Mesendoderm (in vitro differentiated cells): ENCODE measurements around the gene GSKIP.
A peak's percentile ranks its signal among the peaks of the same experiment; 100 is the strongest.

ENCODE experiments used
- DNase-seq: peaks from one replicate; pipeline ENCODE4 v3.0.0; 2013
- H2AK5ac ChIP-seq: 2 replicates; pipeline ENCODE4 v1.6.1; 2013; ENCODE audit warnings: low read length, inconsistent platforms
- H2BK120ac ChIP-seq: 2 replicates; pipeline ENCODE4 v1.6.1; 2013; ENCODE audit warnings: low read depth, mild to moderate bottlenecking, low read length, moderate library complexity, mixed read lengths
- H2BK15ac ChIP-seq: replicated peaks from 2 replicates; pipeline ENCODE4 v1.6.1; 2013; ENCODE audit warnings: low read depth, mild to moderate bottlenecking, moderate library complexity
- H2BK5ac ChIP-seq: 2 replicates; pipeline ENCODE4 v1.6.1; 2013; ENCODE audit warnings: low read length, inconsistent platforms
- H3K18ac ChIP-seq: 2 replicates; pipeline ENCODE4 v1.6.1; 2013; ENCODE audit warnings: mild to moderate bottlenecking, low read length, mixed read lengths
- H3K23ac ChIP-seq: one replicate; pipeline ENCODE4 v1.6.1; 2013; ENCODE audit warnings: low read length
- H3K27ac ChIP-seq: 2 replicates; pipeline ENCODE4 v1.5.1; 2013; ENCODE audit warnings: low read depth, mild to moderate bottlenecking, inconsistent platforms, low read length, moderate library complexity
- H3K27me3 ChIP-seq: 2 replicates; pipeline ENCODE4 v1.6.1; 2013; ENCODE audit warnings: low read length, control low read depth, mild to moderate bottlenecking, inconsistent platforms; ENCODE audit not compliant: insufficient read depth, poor library complexity
- H3K36me3 ChIP-seq: 2 replicates; pipeline ENCODE4 v1.6.1; 2013; ENCODE audit warnings: low read length, inconsistent platforms; ENCODE audit not compliant: control insufficient read depth, insufficient read depth
- H3K4ac ChIP-seq: one replicate; pipeline ENCODE4 v1.6.1; 2013; ENCODE audit warnings: low read depth, mild to moderate bottlenecking, low read length, moderate library complexity
- H3K4me1 ChIP-seq: 2 replicates; pipeline ENCODE4 v1.6.1; 2013; ENCODE audit warnings: low read depth, low read length, inconsistent platforms; ENCODE audit not compliant: control insufficient read depth
- H3K4me2 ChIP-seq: 2 replicates; pipeline ENCODE4 v1.6.1; 2013; ENCODE audit warnings: low read length
- H3K4me3 ChIP-seq: 2 replicates; pipeline ENCODE4 v1.5.1; 2013; ENCODE audit warnings: mild to moderate bottlenecking, low read length
- H3K56ac ChIP-seq: one replicate; pipeline ENCODE4 v1.6.1; 2013; ENCODE audit warnings: low read length
- H3K79me1 ChIP-seq: 2 replicates; pipeline ENCODE4 v1.6.1; 2013; ENCODE audit warnings: low read length, inconsistent platforms
- H3K79me2 ChIP-seq: 2 replicates; pipeline ENCODE4 v1.6.1; 2013; ENCODE audit warnings: mild to moderate bottlenecking, low read length; ENCODE audit not compliant: control insufficient read depth, insufficient read depth
- H3K9ac ChIP-seq: 2 replicates; pipeline ENCODE4 v1.6.1; 2013; ENCODE audit warnings: low read length, inconsistent platforms
- H4K5ac ChIP-seq: one replicate; pipeline ENCODE4 v1.6.1; 2013; ENCODE audit warnings: low read length
- H4K8ac ChIP-seq: one replicate; pipeline ENCODE4 v1.6.1; 2013; ENCODE audit warnings: low read depth, mild to moderate bottlenecking, control low read depth, low read length, moderate library complexity
- WGBS: extraction: QIAGEN DNeasy Blood & Tissue Kit; methylation state at CpG from one replicate; pipeline ENCODE4 v1.1.7; 2013; ENCODE audit warnings: low lambda C conversion rate, missing lambda C conversion rate; ENCODE audit not compliant: insufficient coverage; ENCODE audit errors: extremely low coverage; 5-methylcytosine and 5-hydroxymethylcytosine counted together

The GSKIP gene

DNA sequence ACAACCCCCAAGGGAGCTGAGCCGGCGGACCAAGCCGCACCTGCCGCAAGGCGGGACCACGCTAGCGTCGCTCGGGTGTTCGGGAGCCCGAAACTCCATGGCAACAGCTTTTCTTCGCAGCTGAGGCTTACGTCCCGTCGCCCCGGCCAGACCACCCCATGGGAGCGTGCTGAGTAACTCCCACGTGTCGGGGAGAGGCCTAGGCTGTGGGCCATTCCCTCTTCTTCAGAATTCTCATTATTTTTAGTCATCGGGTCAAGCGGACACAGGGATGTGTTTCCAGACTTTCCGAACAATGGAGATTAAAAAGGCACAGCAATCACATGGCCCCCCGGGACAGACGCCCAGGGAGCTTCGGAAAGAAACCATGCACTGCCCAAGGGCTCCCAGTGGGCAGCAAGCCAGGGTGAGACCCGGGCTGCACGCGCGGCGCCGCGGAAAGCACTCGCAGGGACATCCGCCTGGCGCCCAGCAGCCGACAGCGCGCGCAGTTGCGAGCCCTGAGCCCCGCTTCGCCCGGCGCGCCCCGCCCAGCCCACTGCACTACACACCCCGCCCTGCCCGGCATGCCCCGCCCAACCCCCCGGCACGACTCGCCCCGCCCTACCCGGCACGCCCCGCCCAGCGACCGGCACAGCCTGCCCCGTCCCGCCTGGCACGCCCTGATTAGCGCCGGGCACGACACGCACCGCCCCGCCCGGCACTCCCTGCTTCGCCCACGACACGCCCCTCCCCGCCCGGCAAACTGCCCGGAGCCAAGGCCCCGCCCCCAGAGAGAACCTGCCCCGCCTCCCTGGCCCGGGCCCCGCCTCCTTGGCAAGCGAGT, 28.2 kb downstream of the GSKIP start:
- Histone ChIP-seq H3K56ac (peak overlapping the region; percentile 78), H3K9ac (peak overlapping the region; percentile 63), H4K8ac (no peak overlapping the region), H3K4ac (no peak overlapping the region), H2BK5ac (no peak overlapping the region), H2BK120ac (no peak overlapping the region), H4K5ac (no peak overlapping the region), H3K36me3 (no peaks in the 10 kb centered on the region), H3K79me2 (no peaks in the 10 kb centered on the region), H2AK5ac (no peak overlapping the region), H3K27me3 (peaks cover 3% of the 10 kb centered on the region), H3K18ac (no peak overlapping the region), H2BK15ac (no peak overlapping the region), H3K79me1 (no peaks in the 10 kb centered on the region), H3K27ac (no peak overlapping the region), H3K23ac (no peak overlapping the region), H3K4me1 (no peaks in the 10 kb centered on the region), H3K4me2 (peak overlapping the region; percentile 93), H3K4me3 (peak overlapping the region; percentile 18)
- peak; percentile 97 for DNase-seq
- WGBS = no CpG with 5 or more reads among the region's 79 CpGs

DNA sequence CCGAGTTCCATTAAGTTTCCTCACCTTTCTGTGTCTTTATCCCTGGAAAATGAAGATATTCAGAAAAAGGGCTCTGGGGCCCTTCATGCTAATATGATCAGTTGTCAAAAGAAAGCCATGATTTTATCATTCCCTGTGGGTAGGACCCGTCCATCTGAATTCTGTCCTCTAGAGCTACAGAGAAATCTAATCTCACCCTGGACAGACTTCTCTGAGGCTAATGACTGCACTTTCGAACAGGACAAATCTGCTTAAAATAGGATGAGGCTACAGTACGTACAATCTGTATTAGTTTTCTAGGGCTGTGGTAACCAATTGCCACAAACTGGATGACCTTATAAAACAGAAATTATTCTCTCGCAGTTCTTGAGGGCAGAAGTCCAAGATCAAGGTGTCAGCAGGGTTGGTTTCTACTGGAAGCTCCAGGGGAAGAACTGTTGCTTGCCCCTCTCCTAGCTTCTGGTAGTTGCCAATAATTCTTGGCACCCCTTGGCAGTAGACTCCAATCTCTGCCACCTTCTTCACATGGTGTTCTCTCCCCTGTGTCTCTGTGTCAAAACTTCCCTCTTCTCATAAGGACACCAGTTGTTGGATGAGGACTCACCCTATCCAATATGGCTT, 29.9 kb downstream of the GSKIP start:
- H3K56ac ChIP-seq = no peak overlapping the region
- no peak overlapping the region for H4K5ac ChIP-seq
- H3K79me2 ChIP-seq = no peaks in the 10 kb centered on the region
- H2BK120ac ChIP-seq = no peak overlapping the region
- no peak for DNase-seq
- peak overlapping the region; percentile 42 for H3K9ac ChIP-seq
- H3K4ac ChIP-seq = no peak overlapping the region
- no peaks in the 10 kb centered on the region for H3K36me3 ChIP-seq
- no peak overlapping the region for H2BK15ac ChIP-seq
- H4K8ac ChIP-seq = no peak overlapping the region
- no peaks in the 10 kb centered on the region for H3K4me1 ChIP-seq
- no peak overlapping the region for H2BK5ac ChIP-seq
- no peaks in the 10 kb centered on the region for H3K79me1 ChIP-seq
- WGBS = no CpG with 5 or more reads among the region's 5 CpGs
- no peak overlapping the region for H3K4me2 ChIP-seq
- no peak overlapping the region for H2AK5ac ChIP-seq
- H3K27me3 ChIP-seq = peaks cover 3% of the 10 kb centered on the region
- H3K4me3 ChIP-seq = no peak overlapping the region
- H3K27ac ChIP-seq = no peak overlapping the region
- H3K23ac ChIP-seq = no peak overlapping the region
- no peak overlapping the region for H3K18ac ChIP-seq

DNA sequence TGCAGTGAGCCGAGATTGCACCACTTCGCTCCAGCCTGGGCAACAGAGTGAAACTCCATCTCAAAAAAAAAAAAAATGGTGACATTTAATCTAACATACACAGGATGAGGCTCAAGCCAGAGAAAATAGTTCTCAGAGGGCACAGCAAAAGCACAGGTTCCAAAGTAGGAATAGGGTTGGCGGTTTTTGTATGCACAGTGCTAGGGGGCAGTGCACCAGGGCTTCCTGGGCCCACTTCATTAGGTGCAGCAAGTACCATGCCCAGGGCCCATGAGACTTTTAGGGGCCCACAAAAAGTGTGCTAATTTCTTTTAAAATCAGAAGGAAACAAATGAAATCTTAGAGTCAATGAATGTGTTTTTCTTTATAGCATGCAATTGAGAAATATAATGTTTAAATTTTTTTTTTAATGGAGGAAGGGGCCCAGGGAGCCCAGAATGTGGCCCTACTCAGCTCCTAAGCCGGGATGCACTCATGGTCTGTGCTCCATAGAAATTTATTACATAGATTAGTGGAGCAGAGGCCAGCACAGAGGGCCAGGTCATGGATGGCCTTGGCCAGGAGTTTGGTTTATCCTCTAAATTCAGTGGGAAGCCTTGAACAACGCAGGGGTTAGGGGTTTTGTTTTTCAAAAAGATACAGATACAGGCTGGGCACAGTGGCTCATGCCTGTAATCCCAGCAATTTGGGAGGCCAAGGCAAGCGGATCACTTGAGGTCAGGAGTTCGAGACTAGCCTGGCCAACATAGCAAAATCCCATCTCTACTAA, 30.9 kb downstream of the GSKIP start:
- Histone ChIP-seq H3K36me3 (no peaks in the 10 kb centered on the region), H3K4me2 (no peak overlapping the region), H4K8ac (no peak overlapping the region), H3K23ac (no peak overlapping the region), H3K27ac (no peak overlapping the region), H4K5ac (no peak overlapping the region), H2BK15ac (no peak overlapping the region), H3K56ac (no peak overlapping the region), H2AK5ac (no peak overlapping the region), H3K4ac (no peak overlapping the region), H3K79me2 (no peaks in the 10 kb centered on the region), H3K4me1 (no peaks in the 10 kb centered on the region), H3K4me3 (no peak overlapping the region), H2BK5ac (no peak overlapping the region), H2BK120ac (no peak overlapping the region), H3K18ac (no peak overlapping the region), H3K27me3 (peaks cover 3% of the 10 kb centered on the region), H3K79me1 (no peaks in the 10 kb centered on the region), H3K9ac (no peak overlapping the region)
- DNase-seq = no peak
- WGBS = no CpG with 5 or more reads among the region's 7 CpGs

DNA sequence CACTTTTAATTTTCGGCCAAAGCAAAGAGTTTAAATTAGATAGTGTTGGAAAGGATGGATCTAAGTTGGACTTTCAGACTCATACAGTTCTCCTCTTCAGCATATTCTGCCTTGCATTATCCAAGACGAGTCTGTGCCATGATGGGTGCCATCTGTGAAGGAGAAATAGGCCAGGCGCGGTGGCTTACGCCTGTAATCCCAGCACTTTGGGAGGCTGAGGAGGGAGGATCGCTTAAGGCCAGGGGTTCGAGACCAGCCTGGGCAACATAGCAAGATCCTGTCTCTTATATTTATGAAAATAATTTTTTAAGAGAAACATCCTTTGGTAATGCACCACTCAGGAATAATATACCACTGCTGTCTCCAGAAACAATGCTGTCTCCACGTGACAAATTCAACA, 35.1 kb downstream of the GSKIP start:
- Histone ChIP-seq H3K4me2 (no peak overlapping the region), H3K36me3 (no peaks in the 10 kb centered on the region), H3K4me1 (no peaks in the 10 kb centered on the region), H3K9ac (no peak overlapping the region), H3K56ac (no peak overlapping the region), H2BK5ac (no peak overlapping the region), H3K27ac (no peak overlapping the region), H3K79me2 (no peaks in the 10 kb centered on the region), H3K4ac (no peak overlapping the region), H2BK120ac (no peak overlapping the region), H2BK15ac (no peak overlapping the region), H3K18ac (no peak overlapping the region), H3K79me1 (no peaks in the 10 kb centered on the region), H4K5ac (no peak overlapping the region), H2AK5ac (no peak overlapping the region), H3K23ac (no peak overlapping the region), H3K27me3 (no peaks in the 10 kb centered on the region), H3K4me3 (no peak overlapping the region), H4K8ac (no peak overlapping the region)
- WGBS = no CpG with 5 or more reads among the region's 8 CpGs
- DNase-seq = no peak

DNA sequence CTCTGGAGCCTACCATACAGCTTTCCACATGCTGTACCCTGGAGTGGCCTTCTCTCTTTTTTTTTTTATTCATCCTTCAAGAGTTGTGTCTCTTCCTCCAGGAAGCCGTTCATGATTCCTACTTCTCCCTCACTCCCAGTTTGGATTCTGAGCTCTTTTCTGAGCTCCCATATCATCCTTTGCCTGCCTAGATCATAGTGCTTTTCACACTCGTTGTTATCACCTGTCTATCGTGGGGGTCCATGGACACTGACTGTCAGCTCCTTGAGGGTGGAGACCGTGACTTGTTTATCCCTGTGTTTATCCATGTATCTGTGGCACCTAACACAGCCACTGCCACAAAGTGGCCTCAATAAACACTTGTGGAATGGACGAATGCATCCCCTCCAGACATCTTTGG, 35.6 kb downstream of the GSKIP start:
- H4K8ac ChIP-seq = no peak overlapping the region
- no peaks in the 10 kb centered on the region for H3K4me1 ChIP-seq
- H3K23ac ChIP-seq = no peak overlapping the region
- H3K79me2 ChIP-seq = no peaks in the 10 kb centered on the region
- H2BK15ac ChIP-seq = no peak overlapping the region
- H3K27ac ChIP-seq = no peak overlapping the region
- no peak overlapping the region for H3K56ac ChIP-seq
- H3K4me2 ChIP-seq = no peak overlapping the region
- H2AK5ac ChIP-seq = no peak overlapping the region
- H3K4ac ChIP-seq = no peak overlapping the region
- no peak overlapping the region for H2BK120ac ChIP-seq
- DNase-seq = no peak
- no CpG with 5 or more reads among the region's 5 CpGs for WGBS
- no peak overlapping the region for H3K4me3 ChIP-seq
- no peaks in the 10 kb centered on the region for H3K27me3 ChIP-seq
- H4K5ac ChIP-seq = no peak overlapping the region
- no peaks in the 10 kb centered on the region for H3K36me3 ChIP-seq
- no peaks in the 10 kb centered on the region for H3K79me1 ChIP-seq
- H3K18ac ChIP-seq = no peak overlapping the region
- H3K9ac ChIP-seq = no peak overlapping the region
- H2BK5ac ChIP-seq = no peak overlapping the region
